Prostate gland (tissue), 2 donors: Measurements from ENCODE around the gene FMN2.

Source experiments
- CTCF ChIP-seq, 4 experiments: fragments of 200-600 bp in 2 of 4; fragments of 450-650 bp in 2 of 4; sonication (generic) in 2 of 4; IDR thresholded peaks; 1 replicate in 3 of 4; 2 replicates in 1 of 4; pipeline ENCODE4 v1.5.1; 2016 to 2019; ENCODE audit warnings: antibody characterized with exemption in 4 of 4, mild to moderate bottlenecking in 2 of 4, moderate library complexity in 2 of 4
- POLR2A ChIP-seq: fragments of 450-650 bp; IDR thresholded peaks from one replicate; pipeline ENCODE4 v1.6.1; 2016; ENCODE audit warnings: antibody characterized with exemption, mild to moderate bottlenecking
- POLR2AphosphoS5 ChIP-seq: sonication (generic); formaldehyde crosslinking; IDR thresholded peaks from one replicate; pipeline ENCODE4 v1.6.1; 2017; ENCODE audit warnings: antibody characterized with exemption

GRCh38 chr1:240232530-240232929, 140.8 kb downstream of the FMN2 start:
- TF ChIP-seq CTCF (IDR thresholded peaks at IDR 0.05) (no peak), POLR2A (no peak), POLR2AphosphoS5 (no peak)
